GM18499 (cell line): ENCODE data around the gene CSNK1G2.

Experiments
- ATAC-seq: cut with Tn5 transposase; IDR thresholded peaks from one replicate; pipeline ENCODE4 v1.9.1; 2021; ENCODE audit warnings: moderate number of reproducible peaks; ENCODE audit not compliant: insufficient read depth, unreplicated experiment

Gene CSNK1G2

DNA sequence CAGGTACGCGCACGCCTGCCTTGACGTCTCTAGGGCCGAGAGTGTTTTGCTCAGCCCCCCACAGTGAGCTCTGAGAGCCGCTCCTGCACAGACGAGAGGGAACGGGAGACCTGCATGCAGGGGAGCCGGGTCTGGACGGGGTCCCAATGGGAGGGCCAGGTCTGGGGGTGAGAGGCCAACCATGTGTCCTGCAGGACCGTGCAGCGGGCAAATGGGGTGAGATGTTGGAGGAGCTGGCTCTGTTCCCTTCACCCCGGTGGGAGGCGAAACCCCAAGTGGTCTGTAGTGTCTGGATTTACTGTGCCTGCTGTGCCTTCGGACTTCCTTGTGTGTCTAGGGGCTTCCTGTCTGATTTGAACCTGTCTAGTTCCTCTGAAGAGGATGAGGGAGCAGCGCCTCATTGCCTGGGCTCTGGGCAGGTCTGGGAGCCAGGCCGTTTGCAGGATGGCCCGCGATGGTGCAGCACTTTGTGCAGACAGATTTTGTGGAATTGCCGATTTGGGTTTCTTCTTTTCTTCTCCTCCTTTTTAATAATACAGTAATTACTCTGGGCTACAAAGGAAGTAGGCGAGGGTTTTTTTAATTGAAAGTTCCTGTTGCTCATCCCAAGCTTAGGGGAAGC is 2.1 kb downstream of the CSNK1G2 start:
- ATAC-seq: no peak

DNA sequence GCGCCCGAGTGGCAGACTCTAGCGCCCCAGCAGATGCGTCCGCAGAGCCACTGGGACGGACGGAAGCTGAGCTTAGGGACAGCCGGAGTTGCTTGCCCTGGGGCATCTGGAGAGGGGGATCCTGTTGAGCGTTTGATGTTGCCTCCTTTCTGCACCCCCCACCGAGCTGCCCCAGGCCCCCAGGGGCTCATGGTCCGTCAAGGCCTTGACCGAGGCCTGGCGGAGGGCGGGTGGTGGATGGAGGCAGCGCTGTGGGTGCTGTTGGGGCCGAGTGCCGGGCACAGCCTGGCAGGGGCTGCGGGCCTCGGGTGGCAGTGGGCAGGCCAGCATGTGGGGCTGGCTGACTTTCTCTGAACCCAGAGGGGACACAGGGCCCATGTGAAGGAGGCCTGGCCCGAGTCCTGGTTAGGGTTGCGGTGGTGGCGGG is 2.7 kb downstream of the CSNK1G2 start:
- no peak for ATAC-seq

DNA sequence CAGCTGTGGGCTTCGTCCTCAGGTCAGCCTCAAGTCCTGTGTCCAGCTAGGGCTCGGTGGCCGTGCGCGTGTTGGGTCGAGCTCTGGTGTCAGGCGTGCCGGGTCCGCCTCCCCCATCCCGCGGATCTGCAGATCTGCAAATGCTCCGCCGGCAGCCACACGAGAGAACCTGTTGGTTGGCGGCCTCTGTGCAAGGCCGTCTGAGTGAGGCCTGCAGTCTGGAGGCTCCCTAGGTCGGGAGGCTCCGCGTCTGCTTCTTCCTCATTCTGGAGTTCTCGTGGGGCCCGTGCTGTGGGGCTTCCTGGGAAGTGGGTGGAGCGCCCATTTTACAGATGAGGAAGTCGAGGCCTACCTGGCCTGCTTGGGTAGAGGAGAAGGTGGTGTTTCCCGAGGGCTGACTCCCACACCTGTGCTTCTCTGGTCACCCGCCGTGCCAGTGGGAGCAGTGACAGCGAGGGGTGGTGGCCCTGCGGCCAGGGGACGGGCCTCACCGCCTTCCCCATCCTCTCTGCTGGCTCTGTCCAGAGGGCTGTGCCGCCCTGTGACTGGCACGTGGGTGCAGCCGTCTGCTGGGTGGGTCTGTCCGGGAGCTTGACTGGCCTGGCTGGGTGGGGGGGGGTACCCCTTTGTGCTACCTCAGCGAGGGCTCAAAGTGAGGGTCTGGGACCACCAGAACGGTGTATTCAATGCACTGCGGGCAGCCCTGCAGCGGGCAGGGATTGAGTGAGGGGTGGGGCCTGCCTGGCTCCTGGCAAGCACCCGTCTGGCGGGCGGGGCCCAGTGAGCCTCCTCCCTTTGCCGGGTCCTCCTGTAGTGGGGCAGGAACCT is 3.3 kb downstream of the CSNK1G2 start:
- ATAC-seq: no peak

DNA sequence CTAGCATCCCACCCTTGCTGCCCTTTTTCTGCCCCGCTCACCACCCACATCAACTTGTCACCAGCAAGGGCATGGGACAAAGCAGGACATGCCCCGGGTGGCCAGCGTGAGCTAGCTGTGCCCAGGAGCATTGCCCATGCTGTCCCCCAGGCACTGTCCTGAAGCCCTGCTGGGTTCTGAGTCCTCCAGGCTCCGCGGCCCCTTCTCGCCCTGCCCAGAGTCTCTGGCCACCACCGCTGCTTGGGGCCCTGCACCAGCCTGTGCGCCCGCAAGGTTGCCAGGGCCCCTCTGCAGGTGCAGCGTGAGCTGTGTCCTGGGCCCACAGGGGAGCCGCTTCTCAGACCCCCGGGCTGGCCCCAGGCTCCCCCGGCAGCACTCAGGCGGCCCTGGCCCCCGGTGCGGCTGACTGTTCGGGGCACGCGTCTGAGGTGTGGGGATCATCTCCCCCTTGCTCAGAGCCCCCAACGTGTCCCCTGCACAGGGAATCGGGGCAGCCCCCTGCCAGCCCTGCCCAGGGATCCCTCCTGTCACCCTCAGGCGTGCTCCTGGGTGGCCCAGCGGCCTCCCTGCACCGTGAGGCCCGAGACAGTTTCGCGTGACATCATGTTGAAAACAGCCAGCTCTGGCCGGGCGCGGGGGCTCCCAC is 4.1 kb downstream of the CSNK1G2 start:
- ATAC-seq: no peak

DNA sequence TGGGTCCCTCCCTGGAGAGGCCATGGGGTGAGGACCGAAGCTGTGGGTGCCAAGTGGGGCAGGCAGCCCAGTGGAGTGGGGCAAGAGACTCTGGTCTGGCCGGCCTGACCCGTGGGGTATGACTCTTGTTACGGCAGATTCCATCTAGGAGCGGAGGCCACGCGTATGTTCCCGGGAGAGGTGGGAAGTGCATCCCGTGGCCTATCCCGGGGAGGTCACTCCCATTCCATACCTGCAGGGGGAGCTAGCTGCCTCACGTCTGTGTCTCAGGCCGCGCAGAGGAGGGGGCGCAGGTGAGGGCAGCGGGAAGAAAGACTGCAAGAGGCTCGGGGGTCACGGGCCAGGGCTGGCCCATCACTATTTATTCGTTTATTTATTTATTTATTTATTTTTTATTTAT is 4.9 kb downstream of the CSNK1G2 start:
- no peak for ATAC-seq

DNA sequence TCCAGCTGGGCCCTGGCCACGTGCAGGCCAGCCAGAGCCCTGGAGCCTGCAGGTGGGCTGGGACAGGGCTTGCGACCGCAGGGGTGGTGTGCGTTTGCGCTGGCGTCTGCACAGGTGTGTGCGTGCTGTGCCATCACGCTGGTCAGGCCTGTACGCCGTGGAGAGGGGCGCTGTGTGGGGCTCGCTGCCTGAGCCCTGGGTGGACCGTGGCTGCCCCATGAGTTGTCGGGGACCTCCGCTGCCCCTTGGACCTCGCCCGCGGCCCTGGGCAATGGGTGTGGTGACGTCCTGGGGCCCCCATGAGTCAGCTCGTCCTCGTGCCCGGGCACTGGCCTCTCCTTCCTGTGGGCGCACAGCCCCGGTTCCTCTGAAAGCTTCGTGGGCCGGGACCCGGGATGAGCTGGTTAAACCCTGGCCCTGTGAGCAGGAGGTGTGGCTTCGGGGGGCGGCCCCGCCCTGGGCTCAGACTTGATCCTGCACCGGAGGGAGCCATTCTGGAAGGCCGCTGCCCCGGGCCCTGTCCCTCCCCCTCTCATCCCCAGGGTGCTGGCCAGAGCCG is 6.8 kb downstream of the CSNK1G2 start:
- ATAC-seq: no peak

DNA sequence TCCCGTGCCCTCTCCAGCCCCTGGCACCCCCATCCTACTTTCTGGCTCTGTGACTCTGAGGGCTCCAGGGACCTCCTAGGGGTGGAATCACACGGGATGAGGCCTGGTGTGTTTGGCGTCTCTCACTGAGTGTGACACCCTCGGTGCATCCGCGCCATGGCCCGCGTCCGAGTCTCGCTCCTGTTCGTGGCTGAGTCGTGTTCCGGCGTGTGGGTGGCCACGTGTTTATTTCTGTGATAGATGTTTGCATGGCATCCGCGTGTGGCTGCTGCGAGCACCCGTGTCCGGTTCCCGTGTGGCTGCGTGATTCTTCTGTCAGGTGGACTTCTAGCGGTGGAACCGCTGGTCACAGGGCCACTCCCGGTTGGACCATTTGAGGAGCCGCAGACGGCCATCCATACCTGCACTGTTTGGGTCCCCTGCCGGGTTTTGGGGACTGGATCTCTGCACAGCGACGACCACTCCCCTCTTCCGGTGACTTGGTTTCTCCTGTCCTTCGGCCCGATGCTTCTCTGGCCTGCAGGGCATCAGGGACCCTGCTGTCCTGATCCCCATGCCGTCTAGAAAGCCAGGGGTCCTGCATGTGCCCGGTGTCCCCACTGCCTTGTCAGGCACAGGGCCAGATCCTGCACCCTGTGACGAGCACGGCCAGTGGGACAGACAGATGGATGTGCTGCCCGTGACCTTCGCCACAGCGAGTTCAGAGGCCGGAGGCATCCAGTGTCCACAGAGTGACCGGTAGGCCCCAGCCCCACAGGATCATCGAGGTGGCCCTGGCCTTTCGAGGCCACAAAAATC is 8.5 kb downstream of the CSNK1G2 start:
- ATAC-seq: no peak

DNA sequence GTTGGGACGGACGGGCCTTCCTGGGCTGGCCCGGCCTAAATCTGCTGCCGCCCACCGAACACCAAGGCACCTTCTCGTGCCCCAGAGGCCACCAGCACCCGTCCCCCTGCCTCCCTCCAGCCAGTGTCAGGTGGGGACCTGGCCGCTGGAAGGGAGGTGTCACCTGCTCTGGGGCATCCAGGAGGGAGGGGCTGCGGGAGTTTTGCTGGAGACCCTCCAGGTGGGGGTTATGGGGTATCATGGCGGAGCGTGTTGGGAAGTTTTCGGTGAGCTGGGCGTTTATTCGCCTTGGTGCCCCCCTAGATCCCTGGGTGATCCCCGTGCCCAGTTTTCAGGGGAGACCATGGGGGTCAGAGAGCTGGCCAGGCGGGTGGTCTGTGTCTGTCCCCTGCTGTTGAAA is 9.7 kb downstream of the CSNK1G2 start:
- no peak for ATAC-seq

DNA sequence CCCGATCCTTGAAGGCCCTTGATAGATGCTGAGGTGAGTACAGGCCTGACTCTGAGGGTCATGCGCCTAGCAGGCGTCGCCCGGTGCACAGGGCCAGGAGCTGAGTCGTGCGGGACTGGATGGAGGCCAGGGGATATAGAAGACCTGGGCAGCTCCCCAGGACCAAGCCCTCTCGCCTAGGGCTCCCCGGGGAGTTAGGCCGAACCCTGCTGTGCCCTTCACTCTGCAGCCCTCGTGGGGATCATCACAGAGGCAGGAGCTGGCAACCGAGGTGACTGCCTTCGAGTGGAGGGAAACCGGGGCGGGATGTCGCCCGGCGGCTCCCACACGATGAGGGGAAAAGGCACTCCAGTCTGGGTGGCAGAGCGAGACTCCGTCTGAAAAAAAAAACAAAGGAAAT is 11.7 kb downstream of the CSNK1G2 start:
- ATAC-seq: no peak

DNA sequence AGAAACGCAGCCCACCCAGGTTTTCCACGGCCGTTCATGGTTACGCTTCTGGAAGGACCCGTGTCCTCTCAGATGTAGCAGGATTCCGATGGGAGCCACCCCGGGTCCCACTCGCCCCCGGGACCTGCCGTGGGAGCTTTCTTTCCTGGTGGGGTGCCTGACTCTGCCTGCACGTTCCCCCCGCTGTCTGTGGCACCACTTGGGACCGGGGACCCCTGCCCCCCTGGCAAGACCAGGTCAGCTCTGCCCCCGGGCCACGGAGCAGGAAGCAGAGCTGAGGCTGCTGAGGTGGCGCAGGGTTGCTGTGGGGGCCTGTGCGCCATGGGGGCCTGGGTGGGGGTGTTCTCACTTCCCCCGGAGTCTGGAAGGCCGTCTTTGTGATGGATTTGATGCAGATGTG is 12.1 kb downstream of the CSNK1G2 start:
- ATAC-seq: no peak

DNA sequence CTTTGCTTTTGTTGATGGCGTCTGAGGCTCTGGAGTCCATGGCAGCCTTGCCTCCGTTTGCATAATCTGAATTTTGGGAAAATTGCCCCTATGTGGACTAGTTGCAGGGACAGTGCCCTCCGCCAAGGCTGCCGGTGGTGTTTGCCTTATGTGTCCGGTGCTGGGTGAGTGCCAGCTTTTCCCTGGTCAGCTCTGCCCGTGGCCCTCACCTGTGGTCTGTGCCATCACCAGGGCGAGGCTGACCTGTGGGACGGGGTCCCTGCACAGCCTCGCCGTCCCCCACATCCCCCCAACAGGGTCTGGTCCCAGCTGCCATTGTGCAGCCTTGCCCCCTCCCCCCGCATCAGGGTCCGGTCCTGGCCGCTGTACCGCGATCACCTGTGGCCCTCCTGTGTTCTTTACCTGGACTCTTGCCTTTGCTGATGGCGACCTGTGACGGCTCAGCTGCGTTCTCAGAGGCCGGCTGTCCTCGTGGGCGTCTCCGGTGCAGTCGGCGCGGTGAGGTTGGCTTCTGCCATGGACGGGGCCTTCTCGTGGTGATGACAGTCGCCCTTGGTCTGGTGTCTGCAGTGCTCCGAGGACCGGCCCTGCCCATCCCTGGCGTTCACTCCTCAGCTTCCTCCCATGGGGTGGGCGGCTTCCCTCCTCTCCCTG is 12.6 kb downstream of the CSNK1G2 start:
- ATAC-seq: no peak

DNA sequence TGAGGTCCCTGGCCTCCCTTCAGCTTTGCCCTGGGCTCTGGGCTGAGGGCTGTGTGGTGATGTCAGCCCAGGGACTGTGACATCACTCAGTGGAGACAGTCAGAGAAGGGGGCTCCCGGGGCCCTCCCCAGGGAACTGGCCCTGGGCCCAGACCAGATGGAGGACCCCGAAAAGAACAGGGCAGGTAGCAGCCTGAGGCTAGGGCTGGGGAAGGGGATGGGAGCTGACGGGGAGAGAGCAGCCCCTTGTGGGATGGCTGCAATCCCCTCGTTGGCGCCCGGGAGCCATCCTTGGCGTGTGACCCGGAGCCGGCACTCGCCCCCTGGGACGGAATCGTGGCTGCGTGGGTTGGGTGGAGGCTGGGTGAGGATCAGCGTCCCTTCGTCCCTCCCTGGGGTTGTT is 13.6 kb downstream of the CSNK1G2 start:
- no peak for ATAC-seq

DNA sequence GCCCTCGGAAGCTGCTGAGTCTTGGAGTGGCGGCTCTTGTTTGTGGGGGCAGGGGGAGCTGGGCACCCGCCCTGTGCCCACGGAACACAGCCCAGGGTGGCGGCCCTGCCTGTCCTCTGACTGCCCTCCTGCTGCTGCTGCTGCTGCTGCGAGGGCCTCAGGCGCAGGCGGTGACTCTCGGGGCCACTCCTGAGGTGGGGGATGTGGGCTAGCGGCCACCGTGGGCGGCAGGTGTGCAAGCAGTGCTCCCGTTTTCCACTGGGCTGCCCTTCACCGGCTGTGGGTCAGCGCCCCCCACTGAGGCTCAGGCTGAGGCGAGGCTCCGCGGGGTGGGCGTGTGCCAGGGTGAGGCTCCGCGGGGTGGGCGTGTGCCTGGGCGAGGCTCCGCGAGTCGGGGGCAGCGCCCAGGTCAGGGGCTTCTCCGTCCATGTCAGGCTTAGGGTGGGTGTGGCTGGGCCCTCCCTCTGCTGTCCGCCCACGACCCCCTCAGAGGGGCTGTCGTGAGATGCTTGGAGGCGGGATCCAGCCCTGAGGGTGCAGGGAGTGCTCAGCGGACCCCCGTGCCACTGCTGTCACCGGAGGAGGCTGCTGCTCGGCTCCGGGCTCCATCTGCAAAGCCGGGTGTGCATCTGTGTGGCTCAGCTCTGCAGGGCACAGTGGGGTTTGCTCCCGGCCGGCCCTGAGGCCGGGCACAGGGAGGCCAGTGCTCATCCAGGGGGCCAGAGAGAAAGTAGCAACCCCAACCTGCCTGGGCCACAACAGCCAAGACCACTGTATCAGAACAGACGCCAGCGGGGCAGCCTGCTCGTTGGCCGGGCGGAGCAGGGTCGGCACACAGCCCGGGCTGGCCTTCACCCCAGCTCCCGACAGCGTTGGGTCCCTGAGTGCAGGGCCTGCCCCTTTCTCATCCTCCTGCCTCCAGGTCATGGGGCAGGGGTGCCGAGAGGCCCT is 14.5 kb downstream of the CSNK1G2 start:
- no peak for ATAC-seq

DNA sequence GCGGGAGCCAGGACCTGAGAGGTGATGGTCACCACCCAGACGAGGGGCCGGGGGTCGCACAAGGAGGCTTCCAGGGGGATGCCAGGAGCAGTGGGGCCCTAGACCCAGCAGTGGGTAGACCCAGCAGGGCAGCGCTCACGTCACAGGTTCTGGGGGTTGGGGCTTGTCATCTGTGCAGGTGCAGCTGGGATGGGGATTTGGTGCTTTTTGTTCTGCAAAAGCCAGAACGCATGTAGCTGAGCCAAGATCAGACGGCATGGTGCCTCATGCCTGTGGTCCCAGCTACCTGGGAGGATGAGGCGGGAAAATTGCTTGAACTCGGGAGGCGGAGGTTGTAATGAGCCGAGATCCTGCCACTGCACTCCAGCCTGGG is 15.1 kb downstream of the CSNK1G2 start:
- ATAC-seq: no peak

DNA sequence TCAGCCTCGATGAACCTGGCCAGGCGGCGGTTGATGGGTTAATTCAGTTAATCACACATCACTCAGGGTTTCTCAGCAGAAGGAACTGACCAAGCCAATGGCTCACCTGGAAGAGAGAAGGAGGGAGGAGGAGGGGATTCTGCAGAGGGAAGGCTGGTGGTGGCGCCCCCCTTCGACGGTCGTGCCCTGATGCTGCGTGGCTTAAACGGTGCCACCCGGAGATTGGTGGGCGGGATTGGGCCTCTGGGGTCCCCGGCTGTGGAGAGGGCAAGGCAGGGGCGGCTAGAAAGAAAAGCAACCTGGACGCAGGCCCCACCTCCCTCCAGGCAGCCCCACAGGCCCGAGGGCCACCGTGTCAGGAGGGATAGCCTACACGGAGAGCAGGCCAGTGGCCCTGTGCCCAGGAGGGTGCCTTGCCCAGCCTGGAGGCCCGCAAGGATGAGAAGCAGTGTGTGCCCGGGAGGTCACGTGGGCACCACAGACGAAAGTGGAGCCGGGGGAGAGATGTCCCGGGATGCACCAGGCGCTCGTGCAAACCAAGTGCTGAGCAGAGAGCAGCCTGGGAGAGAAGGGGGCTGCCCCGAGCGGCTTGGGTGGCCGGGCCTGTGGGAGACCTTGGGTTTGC is 16.0 kb downstream of the CSNK1G2 start:
- no peak for ATAC-seq

DNA sequence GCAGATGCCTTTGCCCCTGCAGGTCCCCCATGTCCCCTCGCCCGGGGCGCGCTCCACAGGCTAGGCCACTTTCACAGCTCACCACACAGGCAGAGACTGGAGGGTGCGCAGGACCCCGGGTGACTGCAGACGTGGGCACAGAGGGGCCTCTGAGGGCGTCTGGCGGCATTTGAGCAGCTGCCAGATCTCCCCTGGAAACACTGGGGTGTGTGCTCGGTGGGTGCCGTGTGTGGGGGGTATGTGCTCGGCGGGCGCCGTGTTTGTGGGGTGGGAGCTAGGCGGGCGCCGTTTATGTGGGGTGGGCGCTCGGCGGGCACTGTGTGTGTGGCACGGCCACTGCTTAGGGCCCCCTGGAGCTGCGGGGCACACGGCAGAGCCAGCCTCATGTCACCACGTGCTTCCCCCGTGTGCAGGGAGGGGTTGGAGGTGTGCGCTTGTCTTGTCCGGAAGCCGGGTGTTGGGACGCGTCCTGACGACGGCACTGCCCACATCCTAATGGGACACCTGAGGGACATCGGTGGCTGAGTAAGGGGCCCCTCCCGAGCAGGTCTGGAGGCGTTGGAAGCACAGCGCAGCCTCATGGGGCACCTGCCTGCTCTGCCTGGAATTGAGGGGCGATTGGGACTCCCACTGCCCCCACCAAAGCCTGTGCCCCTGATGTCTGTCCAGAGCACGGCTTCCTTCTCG is 16.7 kb downstream of the CSNK1G2 start:
- no peak for ATAC-seq

DNA sequence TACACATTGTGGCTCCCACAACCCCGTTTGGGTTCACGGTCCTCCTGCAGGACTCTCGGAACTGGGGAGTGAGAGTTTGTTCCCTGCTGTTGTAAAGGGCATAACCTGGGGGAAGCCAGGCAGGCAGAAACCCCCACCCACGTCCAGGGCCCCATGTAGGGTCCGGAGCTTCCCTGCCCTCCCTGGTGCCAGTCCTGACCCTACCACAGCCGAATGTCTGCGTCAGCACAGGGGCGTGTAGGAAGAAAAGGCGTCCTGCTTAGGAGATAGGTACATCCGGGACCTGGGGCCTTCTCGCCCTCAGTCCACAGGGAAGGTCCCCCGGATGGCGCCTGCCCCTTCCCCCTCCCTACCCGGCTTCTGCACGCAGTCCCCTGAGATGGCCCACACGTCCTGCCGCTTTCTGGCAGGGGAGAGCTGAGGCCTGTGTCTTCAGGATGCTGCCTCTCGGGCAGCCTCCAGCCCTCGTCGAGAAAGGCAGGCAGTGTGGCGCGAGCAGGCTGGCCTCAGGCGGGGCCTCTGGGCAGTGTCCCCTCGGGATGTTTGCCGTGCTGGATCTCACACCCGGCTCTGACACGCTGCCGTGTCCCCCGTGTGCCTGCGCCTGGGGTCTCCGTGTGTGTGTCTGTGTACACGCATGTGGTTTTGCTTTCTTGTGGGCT is 19.1 kb downstream of the CSNK1G2 start:
- ATAC-seq: no peak
